Measurements from ENCODE around the gene ZNF280C.

DNA sequence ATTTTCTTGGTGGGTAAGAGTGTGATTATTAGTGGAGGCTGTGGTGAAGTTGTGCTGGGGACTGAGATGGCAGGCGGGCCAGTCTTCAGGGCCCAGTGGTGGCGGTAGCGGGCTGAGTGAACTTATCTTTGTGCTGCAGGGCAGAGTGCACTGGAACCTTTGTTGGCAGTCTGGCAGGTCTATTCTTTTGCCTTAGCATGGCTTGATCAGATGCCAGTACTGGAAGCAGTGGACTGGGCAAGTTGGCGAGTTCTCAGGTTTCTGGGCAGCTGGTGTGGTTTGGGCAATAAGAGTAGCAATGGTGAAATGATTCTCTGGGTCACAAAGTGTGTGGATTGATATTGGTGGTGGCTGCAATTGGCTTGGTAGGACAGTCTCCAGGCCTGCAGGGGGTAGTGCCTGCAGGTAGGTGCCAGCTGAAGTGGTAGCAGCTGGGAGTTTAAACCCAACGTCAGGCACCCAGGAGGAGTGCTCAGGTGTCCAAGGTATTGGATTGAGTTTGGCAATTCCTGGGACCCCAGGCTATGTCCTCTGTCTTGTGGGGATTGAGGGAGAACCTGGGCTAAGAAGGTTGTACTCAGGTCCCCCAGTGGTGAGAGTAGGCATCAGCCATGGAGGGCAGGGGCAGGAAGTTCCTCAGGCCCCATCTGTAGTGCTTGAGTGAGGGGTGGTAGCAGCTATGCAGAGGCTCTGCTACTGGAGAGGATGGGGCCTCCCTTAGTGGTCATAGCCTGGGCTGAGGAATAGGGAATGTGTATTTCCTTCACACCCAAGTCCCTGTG, 36.1 kb upstream of the ZNF280C start:
- TF ChIP-seq, protein P1, sequence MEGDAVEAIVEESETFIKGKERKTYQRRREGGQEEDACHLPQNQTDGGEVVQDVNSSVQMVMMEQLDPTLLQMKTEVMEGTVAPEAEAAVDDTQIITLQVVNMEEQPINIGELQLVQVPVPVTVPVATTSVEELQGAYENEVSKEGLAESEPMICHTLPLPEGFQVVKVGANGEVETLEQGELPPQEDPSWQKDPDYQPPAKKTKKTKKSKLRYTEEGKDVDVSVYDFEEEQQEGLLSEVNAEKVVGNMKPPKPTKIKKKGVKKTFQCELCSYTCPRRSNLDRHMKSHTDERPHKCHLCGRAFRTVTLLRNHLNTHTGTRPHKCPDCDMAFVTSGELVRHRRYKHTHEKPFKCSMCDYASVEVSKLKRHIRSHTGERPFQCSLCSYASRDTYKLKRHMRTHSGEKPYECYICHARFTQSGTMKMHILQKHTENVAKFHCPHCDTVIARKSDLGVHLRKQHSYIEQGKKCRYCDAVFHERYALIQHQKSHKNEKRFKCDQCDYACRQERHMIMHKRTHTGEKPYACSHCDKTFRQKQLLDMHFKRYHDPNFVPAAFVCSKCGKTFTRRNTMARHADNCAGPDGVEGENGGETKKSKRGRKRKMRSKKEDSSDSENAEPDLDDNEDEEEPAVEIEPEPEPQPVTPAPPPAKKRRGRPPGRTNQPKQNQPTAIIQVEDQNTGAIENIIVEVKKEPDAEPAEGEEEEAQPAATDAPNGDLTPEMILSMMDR (IDR thresholded peaks at IDR 0.05), result no peak
- TF ChIP-seq POLR2A (IDR thresholded peaks at IDR 0.05), result no peak

Measured in heart left ventricle (tissue), 13 donors.